ENCODE results near the gene NXPE4. TPM values are rescaled to one million over a fixed set of nuclear protein-coding genes. Genes with fewer than 3 reads are reported as not detected.

NXPE4 gene
- total RNA-seq, 1 donor = not detected

- Histone ChIP-seq H4K20me1 (ENCODE audit: insufficient read depth, low read length) (no peaks in the 10 kb centered on the region), H3K4me3 (ENCODE audit: insufficient read depth, low read length) (no peak overlapping the region), H3K9me3 (ENCODE audit: low read depth, low read length) (no peaks in the 10 kb centered on the region), H3K79me2 (ENCODE audit: insufficient read depth, low read length) (no peaks in the 10 kb centered on the region), H2AFZ (ENCODE audit: low read length) (no peak overlapping the region), H3K27me3 (ENCODE audit: insufficient read depth, low read length) (no peaks in the 10 kb centered on the region), H3K27ac (ENCODE audit: low read depth, low read length) (no peak overlapping the region), H3K4me1 (ENCODE audit: insufficient read depth, low read length) (no peaks in the 10 kb centered on the region), H3K4me2 (ENCODE audit: insufficient read depth, low read length) (no peak overlapping the region), H3K36me3 (ENCODE audit: insufficient read depth, low read length) (no peaks in the 10 kb centered on the region)
- TF ChIP-seq CTCF (IDR thresholded peaks at IDR 0.05; ENCODE audit: extremely low read depth, low read depth, low read length) = no peak
- peak; percentile 22 for DNase-seq (ENCODE audit: insufficient read length, low spot score, missing footprints)
These were observed 761 bp upstream of the NXPE4 start for GRCh38 chr11:114596175-114596919.

- no peaks in the 10 kb centered on the region for H4K20me1 ChIP-seq (ENCODE audit: insufficient read depth, low read length)
- no peak for DNase-seq (ENCODE audit: insufficient read length, low spot score, missing footprints)
- no peak overlapping the region for H3K4me3 ChIP-seq (ENCODE audit: insufficient read depth, low read length)
- no peaks in the 10 kb centered on the region for H3K4me1 ChIP-seq (ENCODE audit: insufficient read depth, low read length)
- H3K9me3 ChIP-seq (ENCODE audit: low read depth, low read length) = no peaks in the 10 kb centered on the region
- no peak for TF ChIP-seq CTCF (IDR thresholded peaks at IDR 0.05; ENCODE audit: extremely low read depth, low read depth, low read length)
- no peaks in the 10 kb centered on the region for H3K79me2 ChIP-seq (ENCODE audit: insufficient read depth, low read length)
- H3K27ac ChIP-seq (ENCODE audit: low read depth, low read length) = no peak overlapping the region
- H3K36me3 ChIP-seq (ENCODE audit: insufficient read depth, low read length) = no peaks in the 10 kb centered on the region
- no peak overlapping the region for H3K4me2 ChIP-seq (ENCODE audit: insufficient read depth, low read length)
- no peaks in the 10 kb centered on the region for H3K27me3 ChIP-seq (ENCODE audit: insufficient read depth, low read length)
- no peak overlapping the region for H2AFZ ChIP-seq (ENCODE audit: low read length)
These were observed 883 bp downstream of the NXPE4 start for GRCh38 chr11:114594703-114595102.

- Histone ChIP-seq H4K20me1 (ENCODE audit: insufficient read depth, low read length) (no peaks in the 10 kb centered on the region), H3K4me1 (ENCODE audit: insufficient read depth, low read length) (no peaks in the 10 kb centered on the region), H3K4me2 (ENCODE audit: insufficient read depth, low read length) (no peak overlapping the region), H3K27ac (ENCODE audit: low read depth, low read length) (no peak overlapping the region), H3K36me3 (ENCODE audit: insufficient read depth, low read length) (no peaks in the 10 kb centered on the region), H2AFZ (ENCODE audit: low read length) (no peak overlapping the region), H3K9me3 (ENCODE audit: low read depth, low read length) (no peaks in the 10 kb centered on the region), H3K79me2 (ENCODE audit: insufficient read depth, low read length) (no peaks in the 10 kb centered on the region), H3K27me3 (ENCODE audit: insufficient read depth, low read length) (no peaks in the 10 kb centered on the region), H3K4me3 (ENCODE audit: insufficient read depth, low read length) (no peak overlapping the region)
- DNase-seq (ENCODE audit: insufficient read length, low spot score, missing footprints) = peak; percentile 35
- TF ChIP-seq CTCF (IDR thresholded peaks at IDR 0.05; ENCODE audit: extremely low read depth, low read depth, low read length) = no peak
These were observed 8.1 kb downstream of the NXPE4 start for GRCh38 chr11:114587398-114587953.

- H3K4me1 ChIP-seq (ENCODE audit: insufficient read depth, low read length) = no peaks in the 10 kb centered on the region
- H3K27ac ChIP-seq (ENCODE audit: low read depth, low read length) = no peak overlapping the region
- no peak for DNase-seq (ENCODE audit: insufficient read length, low spot score, missing footprints)
- H3K9me3 ChIP-seq (ENCODE audit: low read depth, low read length) = no peaks in the 10 kb centered on the region
- no peak overlapping the region for H3K4me3 ChIP-seq (ENCODE audit: insufficient read depth, low read length)
- no peaks in the 10 kb centered on the region for H3K79me2 ChIP-seq (ENCODE audit: insufficient read depth, low read length)
- H3K27me3 ChIP-seq (ENCODE audit: insufficient read depth, low read length) = no peaks in the 10 kb centered on the region
- peak; percentile 27 for TF ChIP-seq CTCF (IDR thresholded peaks at IDR 0.05; ENCODE audit: extremely low read depth, low read depth, low read length)
- H4K20me1 ChIP-seq (ENCODE audit: insufficient read depth, low read length) = no peaks in the 10 kb centered on the region
- H3K36me3 ChIP-seq (ENCODE audit: insufficient read depth, low read length) = no peaks in the 10 kb centered on the region
- no peak overlapping the region for H2AFZ ChIP-seq (ENCODE audit: low read length)
- H3K4me2 ChIP-seq (ENCODE audit: insufficient read depth, low read length) = no peak overlapping the region
These were observed 8.8 kb downstream of the NXPE4 start for GRCh38 chr11:114586797-114587196.
